ENCODE results near the gene P2RX3.

The P2RX3 gene

DNA sequence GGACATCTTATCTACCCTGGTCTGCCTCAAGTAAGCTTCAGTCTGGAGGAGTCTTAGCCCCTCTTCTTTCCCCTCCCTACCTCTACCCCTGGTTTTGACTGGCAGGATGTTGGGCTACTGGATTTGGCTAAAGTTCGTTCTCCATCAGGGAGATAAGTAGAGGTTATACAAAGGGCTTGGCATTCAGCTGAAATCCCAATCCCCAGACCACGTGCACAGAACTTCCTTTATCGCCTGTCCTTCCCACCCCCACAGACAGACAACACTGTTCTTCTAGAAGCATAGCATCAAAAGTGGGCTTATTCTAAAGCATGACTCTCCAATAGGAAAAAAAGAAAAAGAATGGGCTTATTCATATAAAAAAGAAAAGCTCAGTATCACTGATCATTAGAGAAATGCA, 35.0 kb downstream of the P2RX3 start:
- no peak for DNase-seq (ENCODE audit: low spot score)

DNA sequence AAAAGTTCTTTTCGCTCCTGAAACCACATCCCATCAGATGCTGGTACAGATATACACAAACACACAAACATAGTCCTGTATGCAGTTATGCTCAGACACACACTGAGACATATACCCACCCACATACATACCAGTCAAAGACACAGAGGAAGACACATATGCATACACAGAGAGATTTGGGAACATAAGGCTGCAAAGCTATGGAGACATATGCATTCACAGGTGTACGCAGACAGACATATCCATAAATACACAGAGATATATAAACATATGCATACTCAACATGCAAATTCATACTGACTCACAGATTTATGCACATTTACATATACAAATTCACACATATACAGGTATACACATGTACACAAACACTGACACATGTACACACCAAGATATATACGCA, 36.8 kb downstream of the P2RX3 start:
- no peak for DNase-seq (ENCODE audit: low spot score)

DNA sequence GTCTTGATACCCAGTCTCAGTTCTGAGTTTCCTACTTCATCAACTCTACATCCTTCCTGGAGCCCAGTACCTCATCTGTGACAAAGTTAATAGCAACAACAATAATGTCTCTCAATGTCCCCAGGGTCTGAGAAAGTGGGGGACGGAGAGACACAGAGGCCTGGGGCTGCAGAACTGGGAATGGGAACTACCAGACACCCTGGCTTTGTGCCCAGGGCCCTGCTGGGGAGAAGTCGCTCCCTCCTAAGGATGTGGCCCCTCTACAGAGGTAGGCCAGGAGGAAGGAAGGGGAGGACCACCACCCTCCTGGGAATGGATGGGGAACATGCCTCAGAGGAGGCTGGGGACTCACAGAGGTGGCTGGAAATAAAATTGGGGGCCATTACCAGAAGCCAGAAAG, 37.3 kb downstream of the P2RX3 start:
- no peak for DNase-seq (ENCODE audit: low spot score)

DNA sequence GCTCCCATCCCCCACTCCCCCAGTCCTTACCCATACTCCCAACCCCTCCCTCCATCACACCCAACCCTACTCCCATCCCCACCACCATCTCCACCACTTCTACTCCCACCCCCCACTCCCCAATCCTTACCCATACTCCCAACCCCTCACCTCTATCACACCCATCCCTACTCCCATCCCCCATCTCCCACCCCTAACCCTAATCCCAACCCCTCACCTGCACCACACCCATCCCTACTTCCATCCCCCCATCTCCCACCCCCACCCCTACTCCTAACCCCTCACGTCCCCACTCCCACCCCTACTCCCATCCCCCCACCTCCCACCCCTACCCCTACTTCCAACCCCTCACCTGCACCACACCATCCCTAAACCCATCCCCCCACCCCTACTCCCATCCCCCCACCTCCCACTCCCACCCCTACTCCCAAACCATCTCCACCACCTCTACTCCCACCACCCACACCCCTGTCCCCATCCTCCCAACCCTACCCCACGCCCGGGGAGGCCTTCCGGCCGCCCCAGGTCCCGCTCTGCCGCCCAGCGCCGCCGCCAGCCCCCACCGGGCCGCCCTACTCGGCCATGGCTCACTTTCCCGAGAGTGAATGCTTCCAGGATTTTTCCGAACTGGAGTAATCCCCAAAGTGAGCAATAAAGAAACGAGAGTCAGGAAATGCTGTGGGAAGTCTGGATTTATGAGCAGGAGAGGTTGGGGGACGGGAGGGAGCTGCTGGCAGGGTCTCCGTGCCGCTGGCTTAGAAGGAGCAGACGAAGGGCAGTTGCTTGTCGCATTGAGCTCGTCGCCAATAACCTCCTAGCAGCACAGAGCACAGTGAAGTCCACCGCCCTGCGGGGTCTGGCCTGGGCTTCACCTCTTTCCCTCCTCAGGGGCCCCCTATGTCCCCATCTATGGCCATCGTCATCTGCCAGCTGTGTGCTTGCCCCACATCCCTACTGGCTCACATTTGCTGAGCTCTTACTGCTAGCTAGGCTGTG, 38.2 kb downstream of the P2RX3 start:
- no peak for DNase-seq (ENCODE audit: low spot score)

DNA sequence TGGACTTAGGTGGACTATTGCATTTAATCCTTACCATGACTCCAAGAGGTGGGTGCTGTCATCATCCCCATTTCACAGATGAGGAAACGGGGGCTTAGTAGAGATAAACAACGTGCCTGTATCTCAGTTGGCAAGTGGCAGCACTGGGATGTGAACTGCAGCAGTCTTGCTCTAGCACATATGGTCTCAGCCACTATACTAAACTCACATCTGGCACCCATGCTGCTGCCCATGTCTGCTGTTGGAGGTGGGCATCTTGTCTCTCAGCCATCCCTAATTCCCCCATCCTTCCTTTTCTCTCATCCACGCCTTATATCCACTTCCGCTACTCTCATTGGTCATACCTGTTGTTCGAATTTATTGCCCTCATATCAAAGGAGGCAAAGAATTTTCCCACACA, 39.0 kb downstream of the P2RX3 start:
- no peak for DNase-seq (ENCODE audit: low spot score)

DNA sequence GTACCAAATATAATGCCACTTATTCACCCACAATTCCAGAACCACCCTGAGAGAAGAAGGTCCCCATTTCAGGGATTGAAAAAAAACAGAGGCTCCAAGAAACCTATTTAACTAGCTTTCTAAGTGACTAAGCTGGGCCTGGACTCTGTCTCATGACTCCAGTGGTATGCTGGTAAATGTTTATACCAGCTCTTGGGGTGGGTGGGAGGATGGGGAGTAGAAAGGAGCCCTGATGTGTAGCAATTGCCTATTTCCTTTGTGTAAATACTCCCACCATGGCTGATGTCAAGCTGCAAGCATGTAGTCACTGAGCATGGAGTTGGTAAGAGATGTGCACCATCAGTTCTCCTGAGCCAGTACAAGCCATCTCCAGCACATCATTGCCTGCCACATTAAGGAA, 40.0 kb downstream of the P2RX3 start:
- DNase-seq (ENCODE audit: low spot score), result no peak

DNA sequence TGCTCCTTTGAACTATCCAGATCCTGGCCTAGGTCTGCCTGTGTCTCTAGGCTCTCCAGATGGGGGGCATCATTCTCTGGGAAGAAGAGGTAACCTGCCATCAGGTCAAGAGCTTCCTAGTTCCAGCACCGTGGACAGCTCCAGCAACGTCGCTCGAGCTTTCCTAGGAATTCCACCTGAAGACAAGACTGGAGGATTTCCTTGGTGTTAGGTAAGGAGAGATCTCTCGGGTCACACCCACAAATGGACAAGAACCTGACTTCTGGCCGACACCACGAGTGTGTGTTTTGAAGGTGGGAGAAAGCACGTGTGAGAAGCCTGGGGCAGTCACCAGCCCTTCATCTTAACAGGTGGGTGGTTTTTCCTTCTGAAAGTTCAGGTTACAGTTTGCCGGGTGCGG, 41.6 kb downstream of the P2RX3 start:
- DNase-seq (ENCODE audit: low spot score), result no peak

DNA sequence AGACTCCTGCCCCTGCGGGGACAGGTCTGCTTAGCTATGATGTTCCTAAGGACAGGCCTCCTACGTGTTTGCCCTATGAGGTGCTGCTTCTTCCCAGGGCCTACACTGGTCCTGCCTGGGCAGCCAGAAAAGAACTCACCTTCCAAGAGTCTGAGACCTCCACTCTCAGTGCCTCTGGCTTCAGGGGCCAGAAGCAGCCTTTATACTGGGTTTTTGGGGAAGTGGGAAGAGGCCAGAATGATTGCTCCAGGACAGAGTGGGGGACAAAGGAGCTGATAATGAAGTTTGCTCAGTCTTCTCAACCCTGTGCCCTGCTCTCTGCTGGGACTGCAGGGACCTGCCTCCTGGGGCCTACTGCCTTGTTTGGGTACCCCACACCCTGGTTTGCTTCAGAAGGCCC, 42.8 kb downstream of the P2RX3 start, which contains the start of gene PRG3:
Gene PRG3 (minus strand): TSS at position 176 of the 400 bp plus-strand sequence. CDS start 442 bp downstream, outside the sequence.
- no peak for DNase-seq (ENCODE audit: low spot score)

DNA sequence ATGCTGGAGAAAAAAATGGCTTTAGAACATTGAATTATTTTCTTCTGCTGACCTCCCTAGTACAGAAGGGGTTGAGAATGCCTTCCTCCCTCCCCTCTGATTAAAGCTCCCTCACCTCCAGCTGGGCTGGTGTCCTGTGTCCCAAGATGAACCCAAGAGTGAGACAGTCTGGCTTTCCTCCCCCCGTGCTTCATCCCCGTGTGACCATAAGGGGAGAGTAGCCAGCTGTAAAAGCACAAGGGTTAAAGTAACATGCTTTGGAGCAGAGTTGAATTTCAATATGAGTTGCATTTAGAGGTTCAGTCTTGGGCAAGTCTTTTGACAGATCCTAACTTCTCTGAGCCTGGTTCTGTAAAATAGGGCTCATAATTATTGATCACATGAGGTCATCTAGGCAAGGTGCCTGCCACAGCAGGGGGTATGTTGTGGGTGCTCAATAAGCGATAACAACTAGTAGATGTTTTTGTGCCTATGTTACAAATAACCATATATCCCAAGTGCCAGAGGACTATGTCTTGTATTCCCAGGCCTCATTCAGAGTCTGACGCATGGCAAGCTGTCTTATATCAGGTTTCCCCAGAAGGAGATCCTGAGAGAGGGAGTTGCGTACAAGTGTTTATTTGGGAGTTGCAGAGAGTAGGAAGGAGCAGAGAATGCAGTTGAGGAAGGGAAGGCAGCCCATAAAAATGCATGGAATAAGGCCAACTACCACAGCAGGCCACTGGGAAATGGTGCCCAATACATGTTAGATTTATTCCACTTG, 48.2 kb downstream of the P2RX3 start:
- DNase-seq (ENCODE audit: low spot score), result no peak

DNA sequence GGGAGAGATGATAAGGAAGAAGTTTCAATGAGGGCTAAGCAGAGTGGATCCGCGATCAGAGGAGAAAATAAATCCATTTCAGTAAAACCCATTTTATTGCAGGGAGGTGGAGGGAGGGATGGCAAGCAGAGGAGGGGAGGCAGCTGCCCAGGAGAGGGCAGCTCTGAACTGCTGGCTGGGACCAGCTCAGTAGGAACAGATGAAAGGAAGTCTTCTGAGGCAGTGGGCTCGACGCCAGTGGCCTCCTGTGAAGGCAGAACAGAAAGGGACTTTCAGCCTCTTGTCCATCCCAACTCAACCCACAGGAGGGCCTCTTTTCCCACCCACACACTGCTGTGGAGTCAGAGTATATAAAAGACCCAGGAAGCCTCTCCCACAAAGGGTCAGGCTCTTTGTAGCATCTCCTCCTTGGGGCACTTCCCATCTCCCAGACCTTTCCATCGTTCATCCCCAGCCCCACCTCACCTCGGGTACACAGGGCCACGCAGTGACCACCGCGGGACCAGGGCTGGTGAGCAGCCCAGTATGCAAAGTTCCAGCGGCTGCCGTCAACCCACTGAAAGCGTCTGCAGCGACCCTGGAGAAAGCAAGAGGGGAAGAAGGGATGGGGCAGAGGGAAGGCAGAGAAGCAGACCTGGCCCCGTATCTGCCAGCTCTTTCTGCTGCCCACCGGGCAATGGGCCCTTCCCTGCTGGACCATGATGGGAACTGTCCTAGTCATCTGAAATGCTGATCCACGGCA, 49.3 kb downstream of the P2RX3 start:
- peak; percentile 31 for DNase-seq (ENCODE audit: low spot score)

DNA sequence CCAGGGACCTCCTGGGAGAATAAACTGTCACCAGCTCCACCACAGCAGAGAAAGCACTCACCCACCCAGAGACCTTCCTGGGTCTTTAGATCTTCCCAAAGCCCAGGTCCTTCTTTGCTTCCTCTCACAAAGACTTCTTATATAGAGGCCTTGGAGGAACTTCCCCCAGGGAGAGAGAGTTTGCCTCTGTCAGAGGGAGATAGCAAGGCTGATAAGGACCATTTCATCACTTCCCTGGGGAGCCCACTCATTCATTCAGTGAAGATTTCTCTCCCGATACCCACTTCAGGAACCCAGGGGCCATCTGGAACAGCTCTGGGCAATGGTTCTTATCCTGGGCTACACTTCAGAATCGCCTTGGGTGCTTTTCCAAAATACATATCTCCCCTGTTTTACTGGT, 52.4 kb downstream of the P2RX3 start, which contains the start of gene PRG2:
Gene PRG2 (minus strand): TSS at position 116 of the 400 bp plus-strand sequence. CDS start 706 bp downstream, outside the sequence.
- no peak for DNase-seq (ENCODE audit: low spot score)

DNA sequence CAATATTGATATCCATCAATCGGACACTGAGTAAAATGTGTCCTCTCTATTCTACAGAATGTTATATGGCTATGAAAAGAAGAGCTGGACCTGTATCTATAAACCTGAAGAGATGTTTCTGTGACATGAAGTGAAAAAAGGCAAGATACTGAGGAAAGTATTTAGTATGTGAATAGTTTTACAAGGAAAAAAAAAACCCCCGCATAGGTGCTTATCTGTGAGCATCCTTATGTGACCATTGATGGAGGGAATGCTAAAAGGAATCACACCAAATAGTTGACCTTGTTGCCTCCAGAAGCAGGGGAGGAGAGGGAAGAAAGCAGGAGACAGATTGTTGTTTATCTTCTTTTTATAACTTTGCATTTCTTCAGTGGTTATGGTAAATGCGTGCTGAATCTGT, 53.0 kb downstream of the P2RX3 start:
- DNase-seq (ENCODE audit: low spot score), result no peak

DNA sequence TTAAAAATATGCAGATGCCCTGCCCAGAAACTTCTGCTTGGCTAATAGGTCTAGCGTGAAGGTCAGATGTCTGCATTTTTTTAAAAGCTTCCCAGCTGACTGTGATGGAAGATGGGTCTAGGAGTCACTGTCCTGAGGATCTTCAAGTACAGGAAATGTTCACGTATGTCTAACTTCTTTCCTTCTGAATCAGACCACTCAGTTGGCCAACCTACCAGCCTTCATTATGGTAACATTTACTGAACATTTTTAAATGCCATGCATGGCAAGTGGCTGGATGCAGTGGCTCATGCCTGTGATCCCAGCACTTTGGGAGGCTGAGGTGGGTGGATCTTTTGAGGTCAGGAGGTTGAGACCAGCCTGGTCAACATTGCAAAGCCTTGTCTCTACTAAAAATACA, 53.4 kb downstream of the P2RX3 start:
- DNase-seq (ENCODE audit: low spot score), result no peak

DNA sequence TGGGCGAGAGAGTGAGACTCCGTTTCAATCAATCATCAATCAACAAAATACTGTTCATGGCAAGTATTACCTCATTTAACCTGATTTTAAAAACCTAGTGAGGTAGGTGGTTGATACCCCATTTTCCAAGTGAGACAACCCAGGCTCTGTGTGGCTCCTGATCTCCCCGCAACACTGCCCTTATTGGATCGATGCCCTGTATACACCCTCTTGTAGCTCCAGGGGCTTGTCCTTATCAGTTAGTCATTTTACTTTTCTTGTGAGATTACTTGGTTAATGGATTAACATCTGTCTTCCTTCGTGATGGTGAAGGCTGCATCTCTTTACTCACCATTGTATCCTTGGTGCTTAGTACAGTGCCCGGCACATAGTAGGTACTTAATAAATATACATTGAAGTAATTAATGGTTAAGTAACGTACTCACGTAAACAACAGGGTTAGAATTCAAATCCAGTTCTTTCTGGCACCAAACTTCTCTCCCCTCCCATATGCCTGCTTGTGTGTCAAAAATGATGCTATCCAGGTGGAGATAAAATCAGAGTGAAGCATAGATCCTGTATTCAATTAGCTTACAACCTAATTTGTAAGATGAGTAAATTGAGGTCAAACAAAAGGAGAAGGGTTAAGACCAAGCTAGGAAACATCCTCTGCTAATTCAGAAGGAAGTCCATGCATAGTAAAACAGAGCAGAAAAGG, 54.1 kb downstream of the P2RX3 start:
- DNase-seq (ENCODE audit: low spot score), result no peak

DNA sequence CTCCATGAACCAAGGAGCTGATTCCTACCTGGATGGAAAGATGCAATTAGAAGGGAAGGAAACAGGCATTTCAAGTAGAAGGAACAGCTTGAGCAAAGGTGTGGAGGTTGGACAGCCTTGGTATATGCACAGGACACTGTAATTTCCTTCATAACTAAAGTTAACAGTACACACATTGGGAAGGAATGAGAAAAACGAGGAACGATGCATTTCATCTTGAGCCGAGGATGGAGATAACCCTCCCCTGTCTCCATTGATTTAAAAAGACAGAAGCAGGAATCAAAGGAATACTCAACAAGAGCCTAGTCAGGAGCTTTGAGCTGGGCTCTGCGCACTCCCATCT, 54.6 kb downstream of the P2RX3 start:
- DNase-seq (ENCODE audit: low spot score), result no peak

DNA sequence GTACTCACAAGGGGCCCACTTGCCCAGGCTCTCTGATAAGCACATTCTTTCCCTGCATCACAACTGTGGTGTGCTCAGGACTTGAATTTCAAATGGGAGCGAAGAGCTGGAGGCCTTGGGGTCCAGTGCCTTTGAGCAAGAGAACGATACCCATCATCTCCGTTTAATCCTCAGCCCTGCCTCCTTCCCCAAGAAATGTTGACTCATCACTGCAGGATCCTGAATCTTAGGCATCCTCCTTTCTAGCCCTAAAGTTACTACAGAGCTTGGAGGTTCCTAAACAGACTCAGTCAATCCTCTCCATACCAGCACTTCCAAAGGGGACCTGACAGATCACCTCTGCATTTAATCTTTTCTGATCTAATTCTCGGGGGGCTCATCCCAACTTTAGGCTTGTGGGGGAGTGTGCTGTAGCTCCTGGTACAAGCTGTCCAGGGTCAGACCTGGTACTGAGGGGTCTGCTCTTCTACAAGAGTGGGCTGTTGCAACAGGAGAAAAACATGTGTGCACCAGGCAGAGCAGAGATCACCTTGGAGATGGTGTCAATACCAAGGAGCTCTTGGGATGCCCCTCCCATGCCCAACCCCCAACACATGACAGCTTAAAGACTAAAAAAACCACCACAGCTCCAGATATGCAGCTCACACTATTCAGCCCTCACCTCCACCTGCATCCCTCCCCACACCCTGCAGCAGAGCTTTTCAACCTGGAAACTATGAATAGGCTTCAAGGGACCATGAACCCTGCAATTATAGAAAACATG, 56.2 kb downstream of the P2RX3 start:
- DNase-seq (ENCODE audit: low spot score), result no peak

DNA sequence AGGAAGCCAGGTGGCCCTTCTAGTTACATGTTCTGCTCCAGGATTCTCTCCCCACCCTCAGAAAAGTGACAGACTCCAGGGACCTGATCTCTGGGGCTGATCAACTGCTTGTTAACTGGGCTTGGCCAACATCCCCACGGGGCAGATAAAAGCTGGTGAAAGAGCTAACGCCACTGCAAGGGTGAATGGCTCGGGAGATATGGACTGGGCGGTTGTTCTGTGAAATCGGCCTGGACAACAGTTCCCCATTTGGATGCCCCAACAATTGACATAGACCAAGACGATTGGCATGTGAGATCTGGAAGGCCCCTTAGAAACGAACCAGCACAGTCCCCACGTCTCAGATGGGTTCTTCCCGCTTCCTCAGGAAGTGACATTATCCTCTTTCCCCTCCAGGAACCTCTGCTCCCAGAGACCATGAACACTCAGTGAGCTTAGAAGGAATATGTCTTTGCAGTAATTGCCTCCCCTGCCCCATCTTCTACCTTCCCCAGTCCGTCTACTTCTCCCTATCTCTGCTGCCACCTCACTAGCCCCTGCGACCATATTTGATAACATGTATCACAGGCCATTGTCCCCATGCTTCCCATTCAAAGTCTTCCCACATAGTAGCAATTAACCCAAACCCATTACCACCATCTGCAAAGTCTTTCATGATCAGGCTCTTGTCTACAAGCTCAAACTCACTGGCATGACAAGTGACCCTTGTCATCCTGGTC, 57.9 kb downstream of the P2RX3 start:
- DNase-seq (ENCODE audit: low spot score), result no peak

DNA sequence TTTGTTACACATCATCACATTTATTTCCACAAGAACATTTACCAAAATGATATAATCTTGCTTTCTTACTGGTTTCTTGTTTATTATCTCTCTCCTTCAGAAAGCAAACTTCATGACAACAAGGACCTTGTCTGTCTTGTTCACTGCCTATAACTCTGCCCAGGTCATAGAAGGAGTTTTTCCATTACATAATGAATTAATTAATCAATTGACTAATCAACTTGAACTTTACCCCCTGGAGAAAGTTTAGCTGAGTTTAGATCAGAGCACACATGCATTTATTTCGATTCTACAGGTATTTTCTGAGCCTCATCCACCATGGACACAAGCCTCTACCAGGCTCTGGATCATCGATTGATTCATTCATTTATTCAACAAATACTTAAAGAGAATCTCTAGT, 58.6 kb downstream of the P2RX3 start:
- no peak for DNase-seq (ENCODE audit: low spot score)

DNA sequence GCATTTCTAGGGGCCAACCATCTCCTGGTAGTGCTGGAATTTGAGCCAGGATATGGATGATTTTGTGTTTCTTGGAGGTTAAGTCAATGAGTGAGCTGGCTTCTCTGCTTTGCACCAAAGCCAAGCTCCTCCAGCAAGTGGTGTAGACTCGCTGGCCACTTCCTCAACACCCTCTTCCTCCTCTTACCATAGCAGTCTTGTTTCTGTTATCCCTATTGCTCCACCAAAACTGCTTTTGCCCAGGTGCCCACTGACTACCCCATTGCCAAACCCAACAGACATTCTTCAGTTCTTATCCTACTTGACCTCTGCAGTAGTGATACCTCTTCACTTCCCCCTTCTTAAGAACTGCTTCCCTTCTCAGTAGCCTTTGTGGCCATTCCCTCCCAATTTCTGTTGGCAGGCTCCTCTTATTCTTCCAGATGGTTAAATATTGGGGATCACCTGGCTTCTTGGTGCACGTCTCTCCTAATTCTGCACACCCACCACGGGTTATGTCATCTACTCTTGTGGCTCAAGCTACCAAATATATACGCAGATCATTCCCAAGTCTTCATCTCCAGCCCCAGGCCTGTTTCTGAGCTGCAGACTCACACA, 59.3 kb downstream of the P2RX3 start:
- DNase-seq (ENCODE audit: low spot score), result no peak

DNA sequence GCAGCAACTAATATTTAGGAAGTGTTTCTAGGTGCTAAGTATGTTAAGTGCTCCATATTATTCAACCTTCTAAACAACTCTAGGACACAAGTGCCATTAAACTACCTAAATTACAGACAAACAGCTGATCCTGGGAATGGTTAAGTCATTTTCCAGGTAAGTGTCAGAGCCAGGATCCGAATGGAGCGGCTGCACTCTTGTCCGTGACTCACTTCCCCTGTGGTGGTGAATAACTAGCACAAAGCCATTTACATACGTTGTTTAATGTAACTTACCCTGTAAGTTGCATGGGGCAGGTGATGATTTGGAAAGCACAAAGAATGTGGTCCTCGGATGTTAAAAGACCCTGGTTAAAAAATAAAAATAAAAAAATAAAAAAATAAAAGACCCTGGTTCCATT, 61.1 kb downstream of the P2RX3 start:
- no peak for DNase-seq (ENCODE audit: low spot score)
